Mucosa of rectum (tissue), 2 donors: ENCODE results near the gene TBC1D3B.
"Not testable (repeated sequence)": the region's sequence is repeated elsewhere in the genome, so short reads cannot be mapped to it uniquely, and the experiment has no call there.

Experiments used
- H3K27ac ChIP-seq, 2 donors: one replicate each; pipeline ENCODE4 v1.7.0; 2013; ENCODE audit warnings: inconsistent platforms in 2 of 2, low read depth in 2 of 2, low read length in 2 of 2
- H3K27me3 ChIP-seq, 2 donors: one replicate each; pipeline ENCODE4 v1.7.0; 2013; ENCODE audit warnings: low read length in 2 of 2; ENCODE audit not compliant: control insufficient read depth in 2 of 2, insufficient read depth in 2 of 2
- H3K36me3 ChIP-seq, 2 donors: one replicate each; pipeline ENCODE4 v1.7.0; 2013; ENCODE audit warnings: low read length in 2 of 2; ENCODE audit not compliant: control insufficient read depth in 2 of 2, insufficient read depth in 2 of 2
- H3K4me1 ChIP-seq, 2 donors: one replicate each; pipeline ENCODE4 v1.7.0; 2013; ENCODE audit warnings: low read length in 2 of 2, mild to moderate bottlenecking in 1 of 2; ENCODE audit not compliant: control insufficient read depth in 2 of 2, insufficient read depth in 2 of 2
- H3K4me3 ChIP-seq, 2 donors: one replicate each; pipeline ENCODE4 v1.7.0; 2013; ENCODE audit warnings: low read length in 2 of 2
- H3K9ac ChIP-seq, 2 donors: one replicate each; pipeline ENCODE4 v1.7.0; 2013; ENCODE audit warnings: low read length in 2 of 2, low read depth in 1 of 2, mild to moderate bottlenecking in 1 of 2
- H3K9me3 ChIP-seq, 2 donors: one replicate each; pipeline ENCODE4 v1.7.0; 2013; ENCODE audit warnings: low read length in 2 of 2; ENCODE audit not compliant: control insufficient read depth in 2 of 2
- donor health status: healthy.
- donor health status: Normal muscosa, but diverticular disease.

The TBC1D3B gene

DNA sequence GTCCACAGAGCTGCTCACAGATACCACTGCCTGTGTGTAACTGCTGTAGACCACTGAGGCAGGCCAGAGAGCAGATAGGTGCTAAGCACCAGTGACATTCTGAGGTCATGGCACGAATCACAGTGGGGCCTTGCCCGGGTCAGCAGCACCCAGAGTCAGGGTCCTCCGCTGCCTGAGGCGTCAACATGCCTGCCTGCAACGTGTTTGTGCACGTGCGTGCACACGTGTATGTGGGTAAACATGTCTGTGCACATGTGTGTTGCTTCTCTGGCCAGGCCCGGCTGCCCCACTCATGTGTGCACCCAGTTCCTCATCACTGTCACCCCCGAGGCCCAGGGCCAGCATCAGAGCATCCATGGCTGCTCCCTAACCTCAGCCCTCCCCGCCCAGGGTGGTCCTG, at the start of gene TBC1D3B:
TBC1D3B (minus strand) TSS at position 101 of the 400 bp plus-strand sequence. CDS start 1,586 bp downstream, outside the sequence.
- not testable (repeated sequence) for H3K4me3 ChIP-seq, H3K36me3 ChIP-seq, H3K9ac ChIP-seq, H3K27me3 ChIP-seq, H3K27ac ChIP-seq, H3K4me1 ChIP-seq, H3K9me3 ChIP-seq

GRCh38 chr17:36222967-36223366, 46.5 kb upstream of the TBC1D3B start:
- not testable (repeated sequence) for H3K27ac ChIP-seq, H3K36me3 ChIP-seq, H3K27me3 ChIP-seq, H3K9ac ChIP-seq, H3K4me3 ChIP-seq, H3K4me1 ChIP-seq, H3K9me3 ChIP-seq

GRCh38 chr17:36221581-36222100, 45.2 kb upstream of the TBC1D3B start:
- H3K27me3 ChIP-seq, H3K36me3 ChIP-seq, H3K9me3 ChIP-seq, H3K27ac ChIP-seq, H3K4me3 ChIP-seq, H3K9ac ChIP-seq, H3K4me1 ChIP-seq: not testable (repeated sequence)

GRCh38 chr17:36220737-36221580, 44.5 kb upstream of the TBC1D3B start:
- not testable (repeated sequence) for H3K9me3 ChIP-seq, H3K4me3 ChIP-seq, H3K36me3 ChIP-seq, H3K4me1 ChIP-seq, H3K27ac ChIP-seq, H3K27me3 ChIP-seq, H3K9ac ChIP-seq

DNA sequence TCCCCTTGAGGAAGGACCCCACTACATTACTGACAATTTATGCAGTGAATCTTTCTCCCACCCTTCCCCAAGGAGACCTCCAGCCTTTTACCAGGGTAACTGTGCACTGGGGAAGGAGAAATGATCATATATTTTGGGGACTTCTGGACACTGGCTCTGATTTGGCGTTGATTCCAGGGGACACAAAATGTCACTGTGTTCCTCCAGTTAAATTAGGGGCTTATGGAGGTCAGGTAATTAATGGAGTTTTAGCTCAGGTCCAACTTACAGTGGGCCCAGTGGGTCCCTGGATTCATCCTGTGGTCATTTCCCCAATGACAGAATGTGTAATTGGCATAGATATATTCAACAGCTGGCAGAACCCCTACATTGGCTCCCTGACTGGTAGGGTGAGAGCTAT, 43.1 kb upstream of the TBC1D3B start:
- H3K27ac ChIP-seq, H3K9ac ChIP-seq, H3K4me3 ChIP-seq, H3K4me1 ChIP-seq, H3K36me3 ChIP-seq, H3K27me3 ChIP-seq, H3K9me3 ChIP-seq: not testable (repeated sequence)

GRCh38 chr17:36215406-36216308, 39.2 kb upstream of the TBC1D3B start:
- H3K4me3 ChIP-seq, H3K27me3 ChIP-seq, H3K9me3 ChIP-seq, H3K36me3 ChIP-seq, H3K9ac ChIP-seq, H3K27ac ChIP-seq, H3K4me1 ChIP-seq: not testable (repeated sequence)

DNA sequence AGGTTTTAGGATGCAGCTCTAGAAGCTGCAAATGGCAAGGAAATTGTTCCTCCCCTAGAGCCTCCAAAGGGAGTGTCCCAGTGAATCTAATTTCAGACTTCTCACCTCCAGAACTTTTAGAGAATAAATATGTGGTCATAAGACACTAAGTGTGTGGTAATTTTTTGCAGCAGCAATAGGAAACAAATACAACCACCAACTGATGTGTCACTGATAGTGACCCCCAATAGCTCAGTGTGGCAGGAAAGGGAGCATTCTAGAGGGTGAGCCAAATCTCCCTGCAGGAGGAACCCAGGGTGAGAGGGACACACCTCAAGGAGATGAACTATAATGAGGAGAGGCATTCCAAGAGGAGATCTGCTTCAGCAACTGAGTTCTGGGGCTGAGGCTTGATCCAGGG, 38.5 kb upstream of the TBC1D3B start:
- no peaks in the 10 kb centered on the region for H3K4me1 ChIP-seq
- no peak overlapping the region for H3K4me3 ChIP-seq
- H3K27me3 ChIP-seq: no peaks in the 10 kb centered on the region
- H3K9me3 ChIP-seq: no peaks in the 10 kb centered on the region
- no peak overlapping the region for H3K27ac ChIP-seq
- H3K9ac ChIP-seq: no peak overlapping the region
- H3K36me3 ChIP-seq: no peaks in the 10 kb centered on the region

DNA sequence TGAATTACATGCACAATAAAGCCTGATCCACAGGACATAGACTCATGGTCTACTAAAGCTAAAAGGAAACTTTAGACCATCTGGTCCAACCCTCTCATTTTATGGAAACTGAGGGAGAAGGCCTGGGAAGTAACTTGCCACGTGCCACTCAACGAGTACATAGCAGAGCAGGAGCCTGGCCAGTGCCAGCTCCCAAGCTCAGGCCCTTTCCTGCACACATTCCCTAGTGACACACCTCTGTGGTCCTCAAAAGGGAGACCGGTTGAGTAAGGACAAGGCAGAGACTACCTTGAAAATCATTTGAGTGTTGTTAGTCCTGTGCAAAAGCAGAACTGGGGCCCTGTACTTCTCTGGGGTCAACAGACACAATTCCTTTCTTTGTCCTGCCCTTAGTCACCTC, 37.3 kb upstream of the TBC1D3B start:
- H3K9ac ChIP-seq: no peak overlapping the region
- H3K4me3 ChIP-seq: no peak overlapping the region
- no peaks in the 10 kb centered on the region for H3K36me3 ChIP-seq
- no peak overlapping the region for H3K27ac ChIP-seq
- H3K4me1 ChIP-seq: no peaks in the 10 kb centered on the region
- H3K9me3 ChIP-seq: no peaks in the 10 kb centered on the region
- no peaks in the 10 kb centered on the region for H3K27me3 ChIP-seq

GRCh38 chr17:36212966-36213365, 36.5 kb upstream of the TBC1D3B start:
- Histone ChIP-seq H3K36me3 (no peaks in the 10 kb centered on the region), H3K4me1 (no peaks in the 10 kb centered on the region)

DNA sequence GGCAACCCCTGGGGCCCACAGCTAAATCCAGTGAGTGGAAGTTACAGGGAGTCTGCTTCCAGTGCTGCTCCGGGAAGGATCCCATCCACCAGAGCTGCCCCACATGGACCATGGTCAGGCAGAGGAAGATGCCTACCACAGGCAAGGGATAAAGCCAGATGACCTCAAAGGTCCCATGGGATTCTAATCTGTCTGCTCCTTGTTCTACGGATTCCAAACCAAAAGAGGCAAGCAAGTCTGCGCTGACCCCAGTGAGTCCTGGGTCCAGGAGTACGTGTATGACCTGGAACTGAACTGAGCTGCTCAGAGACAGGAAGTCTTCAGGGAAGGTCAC, 35.8 kb upstream of the TBC1D3B start:
- peak overlapping the region in 1 of 2 donors; percentile 9 for H3K27ac ChIP-seq
- H3K36me3 ChIP-seq: no peaks in the 10 kb centered on the region
- no peaks in the 10 kb centered on the region for H3K27me3 ChIP-seq
- no peak overlapping the region for H3K9ac ChIP-seq
- no peaks in the 10 kb centered on the region for H3K9me3 ChIP-seq
- peak overlapping the region in 1 of 2 donors; percentile 9 for H3K4me3 ChIP-seq
- H3K4me1 ChIP-seq: no peaks in the 10 kb centered on the region

More at GRCh38 chr17:36212966-36213365, 36.5 kb upstream of the TBC1D3B start:
- Histone ChIP-seq H3K9me3 (no peaks in the 10 kb centered on the region), H3K27me3 (no peaks in the 10 kb centered on the region), H3K9ac (no peak overlapping the region), H3K27ac (no peak overlapping the region), H3K4me3 (no peak overlapping the region)
